Measurements from ENCODE around the gene SGSM2. TPM values are rescaled to one million over a fixed set of nuclear protein-coding genes. Genes with fewer than 3 reads are reported as not detected.

SGSM2 gene
- total and polyA plus RNA-seq, 2 of the 13 experiments (the other 11 are each of a cell fraction or from before 2014, with no cell fraction given) = 30.4 to 51.3 TPM

- TF ChIP-seq, protein P1, sequence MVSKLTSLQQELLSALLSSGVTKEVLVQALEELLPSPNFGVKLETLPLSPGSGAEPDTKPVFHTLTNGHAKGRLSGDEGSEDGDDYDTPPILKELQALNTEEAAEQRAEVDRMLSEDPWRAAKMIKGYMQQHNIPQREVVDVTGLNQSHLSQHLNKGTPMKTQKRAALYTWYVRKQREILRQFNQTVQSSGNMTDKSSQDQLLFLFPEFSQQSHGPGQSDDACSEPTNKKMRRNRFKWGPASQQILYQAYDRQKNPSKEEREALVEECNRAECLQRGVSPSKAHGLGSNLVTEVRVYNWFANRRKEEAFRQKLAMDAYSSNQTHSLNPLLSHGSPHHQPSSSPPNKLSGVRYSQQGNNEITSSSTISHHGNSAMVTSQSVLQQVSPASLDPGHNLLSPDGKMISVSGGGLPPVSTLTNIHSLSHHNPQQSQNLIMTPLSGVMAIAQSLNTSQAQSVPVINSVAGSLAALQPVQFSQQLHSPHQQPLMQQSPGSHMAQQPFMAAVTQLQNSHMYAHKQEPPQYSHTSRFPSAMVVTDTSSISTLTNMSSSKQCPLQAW (CRISPR knock-in tag; IDR thresholded peaks at IDR 0.05) = no peak
- no peak for TF ChIP-seq ZNF891 (CRISPR knock-in tag; IDR thresholded peaks at IDR 0.05)
- no peak for TF ChIP-seq REPIN1 (CRISPR knock-in tag; IDR thresholded peaks at IDR 0.05; ENCODE audit: borderline replicate concordance, low read depth)
- TF ChIP-seq GPN1 (CRISPR knock-in tag; IDR thresholded peaks at IDR 0.05; ENCODE audit: borderline replicate concordance) = no peak
- TF ChIP-seq ARHGAP35 (CRISPR knock-in tag; IDR thresholded peaks at IDR 0.05; ENCODE audit: borderline replicate concordance) = no peak
- TF ChIP-seq GATAD1 (CRISPR knock-in tag; IDR thresholded peaks at IDR 0.05) = 0 out of 2 replicates have a peak, but pooled peaks have one; percentile 30
- TF ChIP-seq KDM1A (CRISPR knock-in tag; IDR thresholded peaks at IDR 0.05) = no peak
- TF ChIP-seq, protein P2, sequence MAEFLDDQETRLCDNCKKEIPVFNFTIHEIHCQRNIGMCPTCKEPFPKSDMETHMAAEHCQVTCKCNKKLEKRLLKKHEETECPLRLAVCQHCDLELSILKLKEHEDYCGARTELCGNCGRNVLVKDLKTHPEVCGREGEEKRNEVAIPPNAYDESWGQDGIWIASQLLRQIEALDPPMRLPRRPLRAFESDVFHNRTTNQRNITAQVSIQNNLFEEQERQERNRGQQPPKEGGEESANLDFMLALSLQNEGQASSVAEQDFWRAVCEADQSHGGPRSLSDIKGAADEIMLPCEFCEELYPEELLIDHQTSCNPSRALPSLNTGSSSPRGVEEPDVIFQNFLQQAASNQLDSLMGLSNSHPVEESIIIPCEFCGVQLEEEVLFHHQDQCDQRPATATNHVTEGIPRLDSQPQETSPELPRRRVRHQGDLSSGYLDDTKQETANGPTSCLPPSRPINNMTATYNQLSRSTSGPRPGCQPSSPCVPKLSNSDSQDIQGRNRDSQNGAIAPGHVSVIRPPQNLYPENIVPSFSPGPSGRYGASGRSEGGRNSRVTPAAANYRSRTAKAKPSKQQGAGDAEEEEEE (CRISPR knock-in tag; IDR thresholded peaks at IDR 0.05; ENCODE audit: borderline replicate concordance) = no peak
- TF ChIP-seq ISL2 (CRISPR knock-in tag; IDR thresholded peaks at IDR 0.05) = no peak
- no peak for TF ChIP-seq GMEB2 (CRISPR knock-in tag; IDR thresholded peaks at IDR 0.05; ENCODE audit: low read depth)
- TF ChIP-seq GATAD2A (CRISPR knock-in tag; IDR thresholded peaks at IDR 0.05) = no peak
- TF ChIP-seq ZNF44 (CRISPR knock-in tag; IDR thresholded peaks at IDR 0.05) = peak; percentile 79; the same call in 1 of the 2 replicates
- TF ChIP-seq ZNF552 (CRISPR knock-in tag; IDR thresholded peaks at IDR 0.05; ENCODE audit: borderline replicate concordance) = no peak
- no peak for TF ChIP-seq NAIF1 (CRISPR knock-in tag; IDR thresholded peaks at IDR 0.05; ENCODE audit: borderline replicate concordance)
- TF ChIP-seq ZNF720 (CRISPR knock-in tag; IDR thresholded peaks at IDR 0.05) = no peak
- TF ChIP-seq, protein P3, sequence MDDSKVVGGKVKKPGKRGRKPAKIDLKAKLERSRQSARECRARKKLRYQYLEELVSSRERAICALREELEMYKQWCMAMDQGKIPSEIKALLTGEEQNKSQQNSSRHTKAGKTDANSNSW (CRISPR knock-in tag; IDR thresholded peaks at IDR 0.05; ENCODE audit: borderline replicate concordance) = 0 out of 2 replicates have a peak, but pooled peaks have one; percentile 8
- no peak for TF ChIP-seq TEAD3 (CRISPR knock-in tag; optimal IDR thresholded peaks at IDR 0.05; ENCODE audit: borderline replicate concordance)
- no peak for TF ChIP-seq ZFP36L1 (CRISPR knock-in tag; IDR thresholded peaks at IDR 0.05)
- TF ChIP-seq GABPA (IDR thresholded peaks at IDR 0.05; ENCODE audit: low read depth, low read length) = peak; percentile 17; the same call in 1 of the 2 replicates
- TF ChIP-seq GABPA (CRISPR knock-in tag; IDR thresholded peaks at IDR 0.05; ENCODE audit: low read depth) = no peak
- no peak for TF ChIP-seq ZNF557 (CRISPR knock-in tag; IDR thresholded peaks at IDR 0.05)
- no peak; the same call in 1 of the 2 replicates for TF ChIP-seq SNAI1 (CRISPR knock-in tag; IDR thresholded peaks at IDR 0.05; ENCODE audit: borderline replicate concordance)
- TF ChIP-seq ZNF136 (CRISPR knock-in tag; IDR thresholded peaks at IDR 0.05; ENCODE audit: low read depth) = peak; percentile 33; the same call in 1 of the 2 replicates
- TF ChIP-seq ZNF775 (CRISPR knock-in tag; IDR thresholded peaks at IDR 0.05; ENCODE audit: borderline replicate concordance) = no peak
- TF ChIP-seq ZNF558 (CRISPR knock-in tag; IDR thresholded peaks at IDR 0.05; ENCODE audit: borderline replicate concordance) = no peak
- no peak for TF ChIP-seq SIX4 (CRISPR knock-in tag; IDR thresholded peaks at IDR 0.05)
- no peak for TF ChIP-seq ZNF569 (CRISPR knock-in tag; IDR thresholded peaks at IDR 0.05; ENCODE audit: borderline replicate concordance)
Measured at GRCh38 chr17:2336852-2337543, at the start of gene SGSM2 (continued).

Data from HepG2 (cell line).